Effector memory CD4-positive, alpha-beta T cell (primary cell): ENCODE data around the gene NKPD1.

Experiments used
- DNase-seq, 3 donors: peaks; one replicate each; pipeline ENCODE4 v3.0.0-alpha.2; 2020
- H3K27ac ChIP-seq: 2 replicates; pipeline ENCODE4 v1.7.0; 2013; ENCODE audit warnings: mild to moderate bottlenecking, low read length, moderate library complexity; ENCODE audit not compliant: insufficient read depth, poor library complexity, severe bottlenecking
- H3K27me3 ChIP-seq: replicated peaks from 2 replicates; pipeline ENCODE4 v1.7.0; 2013; ENCODE audit warnings: mild to moderate bottlenecking, low read length; ENCODE audit not compliant: insufficient read depth, control insufficient read depth, poor library complexity, severe bottlenecking
- H3K36me3 ChIP-seq: 2 replicates; pipeline ENCODE4 v1.7.0; 2013; ENCODE audit warnings: mild to moderate bottlenecking, low read length, moderate library complexity; ENCODE audit not compliant: control insufficient read depth, insufficient read depth
- H3K4me1 ChIP-seq: 2 replicates; pipeline ENCODE4 v1.7.0; 2013; ENCODE audit warnings: low read length, mild to moderate bottlenecking; ENCODE audit not compliant: control insufficient read depth, insufficient read depth, poor library complexity, severe bottlenecking
- H3K4me3 ChIP-seq: 2 replicates; pipeline ENCODE4 v1.7.0; 2013; ENCODE audit warnings: low read length, low read depth, mild to moderate bottlenecking; ENCODE audit not compliant: insufficient read depth, poor library complexity, severe bottlenecking
- H3K9me3 ChIP-seq: 2 replicates; pipeline ENCODE4 v1.7.0; 2013; ENCODE audit warnings: mild to moderate bottlenecking, low read length, moderate library complexity; ENCODE audit not compliant: control insufficient read depth
- total RNA-seq, 3 donors: gene quantifications; one replicate each; lab custom pipeline; 2026; lab: John Stamatoyannopoulos, UW

Gene NKPD1
- total RNA-seq: 1.3 to 3.1 (median 2.3) reads per million in 3 donors

DNA sequence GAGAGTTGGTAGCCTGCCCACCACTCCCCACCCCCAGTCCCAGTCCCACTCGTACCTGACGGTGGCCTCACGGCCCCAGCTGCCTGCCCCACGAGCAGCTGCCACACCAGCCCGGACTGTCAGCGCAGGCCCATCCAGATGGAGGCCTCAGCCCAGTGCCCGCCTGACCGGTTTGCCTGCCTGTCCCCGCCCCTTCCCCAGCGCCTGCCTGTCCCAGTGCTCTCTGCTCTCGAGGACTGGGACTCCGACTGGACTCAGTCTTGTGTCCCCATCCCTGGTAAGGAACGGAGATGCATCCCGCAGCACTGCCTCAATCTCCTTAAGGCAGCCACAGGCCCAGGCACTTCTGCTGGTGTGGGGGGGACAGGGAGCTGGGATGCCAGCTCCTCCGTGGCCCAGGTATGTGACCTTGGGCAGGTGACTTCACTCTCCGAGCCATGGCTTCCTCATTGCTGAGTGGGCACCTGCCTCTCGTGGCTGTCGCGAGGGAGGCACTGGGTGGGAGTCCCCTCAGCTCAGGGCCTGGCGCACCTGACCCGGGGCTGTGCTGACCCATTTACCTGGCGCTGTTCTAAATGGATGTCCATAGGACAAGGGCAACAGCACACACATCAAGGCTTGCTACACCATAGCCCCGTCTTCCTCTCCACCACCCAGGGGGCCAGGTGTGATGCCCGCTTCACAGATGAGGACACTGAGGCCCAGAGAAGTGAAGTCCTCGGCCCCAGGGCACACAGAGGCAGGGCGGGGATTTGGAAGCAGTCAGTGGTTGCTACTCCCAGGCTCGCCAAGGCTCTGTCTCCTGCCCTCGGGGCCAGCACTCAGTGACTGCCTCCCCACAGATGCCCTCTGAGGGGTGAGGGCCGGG lies at the start of gene NKPD1:
Gene NKPD1 (minus strand): TSS at position 113 of the 868 bp plus-strand sequence. CDS start 832 bp downstream, outside the sequence.
- Histone ChIP-seq H3K27me3 (no peaks in the 10 kb centered on the region), H3K9me3 (no peaks in the 10 kb centered on the region), H3K36me3 (no peaks in the 10 kb centered on the region), H3K4me3 (no peak within 1 kb of the TSS), H3K27ac (no peak within 1 kb of the TSS), H3K4me1 (peaks cover 21% of the 10 kb centered on the region)
- DNase-seq: no peak

GRCh38 chr19:45206328-45206727 lies 45.5 kb upstream of the NKPD1 start:
- DNase-seq: no peak
- no peaks in the 10 kb centered on the region for H3K4me1 ChIP-seq
- H3K4me3 ChIP-seq: no peak overlapping the region
- no peak overlapping the region for H3K27ac ChIP-seq
- H3K27me3 ChIP-seq: no peaks in the 10 kb centered on the region
- no peaks in the 10 kb centered on the region for H3K36me3 ChIP-seq
- H3K9me3 ChIP-seq: no peaks in the 10 kb centered on the region

- H3K27me3 ChIP-seq: no peaks in the 10 kb centered on the region
- H3K27ac ChIP-seq: no peak overlapping the region
- no peaks in the 10 kb centered on the region for H3K9me3 ChIP-seq
- DNase-seq: no peak
- no peaks in the 10 kb centered on the region for H3K36me3 ChIP-seq
- H3K4me1 ChIP-seq: no peaks in the 10 kb centered on the region
- no peak overlapping the region for H3K4me3 ChIP-seq
Observed at GRCh38 chr19:45205810-45206209, 45.0 kb upstream of the NKPD1 start.

- H3K36me3 ChIP-seq: no peaks in the 10 kb centered on the region
- DNase-seq: no peak
- H3K27me3 ChIP-seq: no peaks in the 10 kb centered on the region
- no peaks in the 10 kb centered on the region for H3K4me1 ChIP-seq
- H3K4me3 ChIP-seq: no peak overlapping the region
- H3K27ac ChIP-seq: no peak overlapping the region
- H3K9me3 ChIP-seq: no peaks in the 10 kb centered on the region
Observed at GRCh38 chr19:45202637-45203036, 41.9 kb upstream of the NKPD1 start.

- no peak for DNase-seq
- Histone ChIP-seq H3K27ac (no peak overlapping the region), H3K9me3 (no peaks in the 10 kb centered on the region), H3K36me3 (no peaks in the 10 kb centered on the region), H3K27me3 (no peaks in the 10 kb centered on the region), H3K4me1 (no peaks in the 10 kb centered on the region), H3K4me3 (no peak overlapping the region)
Observed at GRCh38 chr19:45200568-45200967, 39.8 kb upstream of the NKPD1 start.

GRCh38 chr19:45195764-45196163 lies 35.0 kb upstream of the NKPD1 start:
- Histone ChIP-seq H3K27me3 (no peaks in the 10 kb centered on the region), H3K9me3 (no peaks in the 10 kb centered on the region), H3K4me3 (no peak overlapping the region), H3K4me1 (no peaks in the 10 kb centered on the region), H3K36me3 (no peaks in the 10 kb centered on the region), H3K27ac (no peak overlapping the region)
- no peak for DNase-seq

GRCh38 chr19:45191375-45191774 lies 30.6 kb upstream of the NKPD1 start:
- H3K36me3 ChIP-seq: no peaks in the 10 kb centered on the region
- H3K27ac ChIP-seq: no peak overlapping the region
- H3K4me1 ChIP-seq: peaks cover 5% of the 10 kb centered on the region
- no peak for DNase-seq
- no peaks in the 10 kb centered on the region for H3K27me3 ChIP-seq
- no peaks in the 10 kb centered on the region for H3K9me3 ChIP-seq
- no peak overlapping the region for H3K4me3 ChIP-seq

GRCh38 chr19:45189971-45190370 lies 29.2 kb upstream of the NKPD1 start:
- no peak overlapping the region for H3K27ac ChIP-seq
- peaks cover 5% of the 10 kb centered on the region for H3K4me1 ChIP-seq
- no peaks in the 10 kb centered on the region for H3K9me3 ChIP-seq
- no peak overlapping the region for H3K4me3 ChIP-seq
- no peak for DNase-seq
- H3K36me3 ChIP-seq: no peaks in the 10 kb centered on the region
- H3K27me3 ChIP-seq: no peaks in the 10 kb centered on the region

GRCh38 chr19:45187421-45188100 lies 26.8 kb upstream of the NKPD1 start:
- no peak for DNase-seq
- Histone ChIP-seq H3K9me3 (no peaks in the 10 kb centered on the region), H3K27me3 (no peaks in the 10 kb centered on the region), H3K4me3 (no peak overlapping the region), H3K27ac (no peak overlapping the region), H3K36me3 (no peaks in the 10 kb centered on the region), H3K4me1 (peaks cover 5% of the 10 kb centered on the region)
